Measurements from ENCODE around the gene AFF3. TPM values are rescaled to one million over a fixed set of nuclear protein-coding genes. Genes with fewer than 3 reads are reported as not detected.

AFF3 gene
- total RNA-seq, 1 experiment from 2014 or later: 0.22 TPM

DNA sequence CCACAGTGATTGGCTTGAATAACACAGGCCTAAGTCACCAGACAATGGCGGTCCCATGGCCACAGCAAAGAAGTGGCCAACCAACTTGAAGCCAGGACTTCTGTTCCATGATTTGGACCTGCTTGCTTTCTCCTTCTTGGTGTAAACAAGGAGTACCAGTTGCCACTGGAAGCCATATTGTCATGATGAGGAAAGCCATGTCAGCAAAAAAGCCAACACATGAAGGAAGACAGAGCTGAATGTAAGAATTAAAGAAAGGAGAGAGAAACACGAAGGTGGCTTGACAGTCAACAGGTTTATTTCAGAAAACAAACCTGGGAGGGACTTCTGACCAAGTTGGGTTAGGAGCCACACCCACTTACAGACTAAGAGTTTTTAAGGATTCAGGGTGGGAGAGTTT, 620.2 kb downstream of the AFF3 start:
- Histone ChIP-seq H3K9me3 (ENCODE audit: control insufficient read depth, low read depth, low read length) (no peaks in the 10 kb centered on the region), H3K4me2 (ENCODE audit: insufficient read depth, insufficient read length, low read length) (no peak overlapping the region), H3K56ac (ENCODE audit: insufficient read length, low read depth, low read length) (no peak overlapping the region), H3K23ac (ENCODE audit: insufficient read length, low read depth, low read length) (no peak overlapping the region), H2BK120ac (ENCODE audit: low read depth, low read length, poor library complexity, severe bottlenecking) (no peak overlapping the region), H3K4me1 (ENCODE audit: insufficient read depth, low read length) (no peaks in the 10 kb centered on the region), H3T11ph (ENCODE audit: low read length) (no peak overlapping the region), H3K27ac (ENCODE audit: insufficient read length, low read depth, low read length) (no peak overlapping the region), H3K18ac (ENCODE audit: insufficient read length, low read depth, low read length) (no peak overlapping the region), H3K79me1 (ENCODE audit: insufficient read depth, low read depth, low read length, poor library complexity, severe bottlenecking) (no peaks in the 10 kb centered on the region), H3K9ac (ENCODE audit: extremely low read depth, insufficient read length, low read length) (no peak overlapping the region), H4K91ac (ENCODE audit: insufficient read length, low read depth, low read length) (no peak overlapping the region), H2AFZ (ENCODE audit: low read length) (no peak overlapping the region), H3K79me2 (ENCODE audit: insufficient read depth, low read length) (no peaks in the 10 kb centered on the region), H4K20me1 (ENCODE audit: control insufficient read depth, insufficient read depth, insufficient read length) (no peaks in the 10 kb centered on the region), H2AK5ac (ENCODE audit: insufficient read length, low read length) (no peak overlapping the region), H3K14ac (ENCODE audit: insufficient read depth, low read length) (no peak overlapping the region), H4K8ac (replicated peaks; ENCODE audit: insufficient read length, low read depth, low read length) (no peak overlapping the region), H2BK20ac (ENCODE audit: low read depth, low read length, poor library complexity, severe bottlenecking) (no peak overlapping the region), H3K23me2 (ENCODE audit: insufficient read length, low read depth, low read length, poor library complexity, severe bottlenecking) (no peaks in the 10 kb centered on the region), H2BK12ac (ENCODE audit: insufficient read length, low read depth, low read length) (no peak overlapping the region), H2BK15ac (ENCODE audit: low read depth, low read length) (no peak overlapping the region), H4K5ac (ENCODE audit: insufficient read length, low read depth, low read length) (no peak overlapping the region), H3K27me3 (ENCODE audit: insufficient read depth, low read length) (no peaks in the 10 kb centered on the region), H3K4ac (ENCODE audit: low read depth, low read length) (no peak overlapping the region), H2BK5ac (ENCODE audit: insufficient read length, low read length) (no peak overlapping the region)
- TF ChIP-seq CTCF (conservative IDR thresholded peaks at IDR 0.05): no peak
- Mint-ChIP-seq H3K27me3 (ENCODE audit: low read depth) (peaks cover 4% of the 10 kb centered on the region), H3K4me3 (no peak overlapping the region), H3K9me3 (no peaks in the 10 kb centered on the region), H3K27ac (no peak overlapping the region), H3K4me1 (no peaks in the 10 kb centered on the region), H3K36me3 (ENCODE audit: insufficient read depth in 1 of 3, low read depth in 3 of 3) (no peaks in the 10 kb centered on the region; a peak in 1 of 7 replicates)
- no CpG with 5 or more reads among the region's 2 CpGs for WGBS (ENCODE audit: extremely low coverage, insufficient read length, low lambda C conversion rate)
- no peak for DNase-seq
